ENCODE results near the gene DLG2. TPM values are rescaled to one million over a fixed set of nuclear protein-coding genes. Genes with fewer than 3 reads are reported as not detected.

The DLG2 gene
- total RNA-seq, 4 donors from 2014 or later: 11.0 to 34.2 (median 19.8) TPM

DNA sequence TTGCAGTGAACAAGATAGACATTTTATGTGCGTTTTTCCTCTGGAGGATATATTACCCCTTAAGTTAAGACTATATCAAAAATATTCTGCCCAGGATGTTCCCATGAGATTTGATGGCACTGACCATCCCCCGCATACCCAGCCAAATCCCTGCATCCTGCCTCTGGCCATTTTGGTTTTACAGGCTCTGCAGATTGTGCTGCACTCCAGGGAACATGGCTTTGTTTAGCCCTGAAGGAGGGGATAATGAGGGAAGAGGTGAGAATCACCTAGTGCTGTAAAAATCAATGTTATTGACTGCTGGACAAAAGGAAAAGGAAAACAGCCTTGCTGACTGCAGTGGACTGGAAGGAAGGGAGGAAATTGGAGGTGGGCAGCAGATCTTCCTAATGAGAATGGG lies 717.4 kb downstream of the DLG2 start:
- WGBS, 2 donors (ENCODE audit: low coverage in 1 of 2): 94% methylated on average over 2 of the region's 2 CpGs
- no peaks in the 10 kb centered on the region for H3K36me3 ChIP-seq
- H3K27ac ChIP-seq: no peak overlapping the region
- TF ChIP-seq POLR2A (IDR thresholded peaks at IDR 0.05): no peak
- no peak for TF ChIP-seq POLR2AphosphoS5 (IDR thresholded peaks at IDR 0.05)
- TF ChIP-seq, protein P1, sequence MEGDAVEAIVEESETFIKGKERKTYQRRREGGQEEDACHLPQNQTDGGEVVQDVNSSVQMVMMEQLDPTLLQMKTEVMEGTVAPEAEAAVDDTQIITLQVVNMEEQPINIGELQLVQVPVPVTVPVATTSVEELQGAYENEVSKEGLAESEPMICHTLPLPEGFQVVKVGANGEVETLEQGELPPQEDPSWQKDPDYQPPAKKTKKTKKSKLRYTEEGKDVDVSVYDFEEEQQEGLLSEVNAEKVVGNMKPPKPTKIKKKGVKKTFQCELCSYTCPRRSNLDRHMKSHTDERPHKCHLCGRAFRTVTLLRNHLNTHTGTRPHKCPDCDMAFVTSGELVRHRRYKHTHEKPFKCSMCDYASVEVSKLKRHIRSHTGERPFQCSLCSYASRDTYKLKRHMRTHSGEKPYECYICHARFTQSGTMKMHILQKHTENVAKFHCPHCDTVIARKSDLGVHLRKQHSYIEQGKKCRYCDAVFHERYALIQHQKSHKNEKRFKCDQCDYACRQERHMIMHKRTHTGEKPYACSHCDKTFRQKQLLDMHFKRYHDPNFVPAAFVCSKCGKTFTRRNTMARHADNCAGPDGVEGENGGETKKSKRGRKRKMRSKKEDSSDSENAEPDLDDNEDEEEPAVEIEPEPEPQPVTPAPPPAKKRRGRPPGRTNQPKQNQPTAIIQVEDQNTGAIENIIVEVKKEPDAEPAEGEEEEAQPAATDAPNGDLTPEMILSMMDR (IDR thresholded peaks at IDR 0.05): no peak
- TF ChIP-seq EP300 (IDR thresholded peaks at IDR 0.05): no peak
- no peaks in the 10 kb centered on the region for H3K9me3 ChIP-seq
- no peaks in the 10 kb centered on the region for H3K27me3 ChIP-seq
- no peak overlapping the region for H3K4me3 ChIP-seq
- no peak for ATAC-seq
- no peaks in the 10 kb centered on the region for H3K4me1 ChIP-seq

DNA sequence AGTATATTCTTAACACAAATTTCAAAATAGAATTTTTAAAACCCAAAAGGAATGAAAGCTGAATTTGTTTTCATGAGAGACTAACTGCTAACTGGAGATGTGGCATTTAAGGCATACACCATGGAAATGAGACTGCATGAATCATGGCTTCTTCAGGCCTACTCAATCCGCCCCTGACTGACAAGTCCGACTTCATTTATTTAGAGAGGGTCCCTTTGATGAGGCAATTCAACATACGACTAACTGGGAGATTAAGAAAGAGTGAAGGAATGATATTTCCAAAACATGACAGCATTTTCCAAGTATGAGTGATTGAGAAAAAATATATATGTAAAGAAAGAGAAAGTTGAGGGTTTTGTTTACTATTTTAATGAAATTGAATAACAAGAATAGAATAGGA lies 720.1 kb downstream of the DLG2 start:
- no peak for TF ChIP-seq EP300 (IDR thresholded peaks at IDR 0.05)
- ATAC-seq: no peak
- Histone ChIP-seq H3K4me3 (no peak overlapping the region), H3K27me3 (no peaks in the 10 kb centered on the region), H3K27ac (no peak overlapping the region), H3K36me3 (no peaks in the 10 kb centered on the region), H3K4me1 (peaks cover 0 to 7% (median 0%) of the 10 kb centered on the region in 3 donors), H3K9me3 (no peaks in the 10 kb centered on the region)
- WGBS, 2 donors (ENCODE audit: low coverage in 1 of 2): 38 to 41% methylated on average over 3 of the region's 3 CpGs

DNA sequence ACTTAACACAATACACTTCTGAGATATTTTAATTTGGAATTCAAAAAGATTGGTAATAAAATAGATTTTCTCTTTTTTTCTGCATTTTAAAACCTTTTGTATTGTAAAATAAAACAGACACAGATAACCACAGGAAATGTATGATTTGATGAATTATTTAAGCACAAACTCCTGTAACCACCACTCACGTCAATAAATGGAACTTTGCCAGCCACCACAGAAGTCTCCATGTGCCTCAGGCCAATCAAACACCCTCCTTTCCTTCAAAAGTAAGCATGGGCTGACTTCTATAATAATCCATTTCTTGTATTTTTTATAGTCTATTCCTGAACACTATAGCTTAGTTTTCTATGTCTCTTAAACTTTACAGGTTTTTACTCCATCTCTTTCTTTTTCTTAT lies 721.7 kb downstream of the DLG2 start:
- no peak overlapping the region for H3K27ac ChIP-seq
- no peaks in the 10 kb centered on the region for H3K9me3 ChIP-seq
- H3K27me3 ChIP-seq: no peaks in the 10 kb centered on the region
- no peak for ATAC-seq
- TF ChIP-seq EP300 (IDR thresholded peaks at IDR 0.05) (no peak), POLR2A (IDR thresholded peaks at IDR 0.05) (no peak), POLR2AphosphoS5 (IDR thresholded peaks at IDR 0.05) (no peak)
- TF ChIP-seq, protein P1 (IDR thresholded peaks at IDR 0.05): no peak
- peaks cover 0 to 8% (median 0%) of the 10 kb centered on the region in 3 donors for H3K4me1 ChIP-seq
- H3K36me3 ChIP-seq: no peaks in the 10 kb centered on the region
- 0 to 11% methylated on average over 1 of the region's 1 CpG for WGBS, 2 donors (ENCODE audit: low coverage in 1 of 2)
- no peak overlapping the region for H3K4me3 ChIP-seq

DNA sequence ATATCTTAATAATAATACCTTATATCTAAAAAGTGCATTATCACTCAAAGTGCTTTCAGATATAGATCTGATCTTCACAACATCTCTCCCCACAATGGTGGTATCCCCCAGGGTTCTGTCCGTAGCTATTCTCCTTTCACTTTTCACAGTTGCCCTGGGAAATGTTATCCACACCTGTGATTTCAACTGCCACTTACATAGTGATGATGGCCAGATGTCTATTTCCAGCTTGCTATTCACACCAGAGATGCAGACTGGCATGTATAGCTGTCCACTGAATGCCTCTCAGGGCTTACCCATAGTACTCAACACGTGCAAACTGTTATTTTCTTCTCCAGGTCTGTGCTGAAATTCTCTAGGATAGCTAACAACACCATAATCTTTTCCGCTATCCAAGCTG lies 724.7 kb downstream of the DLG2 start:
- H3K9me3 ChIP-seq: no peaks in the 10 kb centered on the region
- no peaks in the 10 kb centered on the region for H3K27me3 ChIP-seq
- no peak for ATAC-seq
- peaks cover 0 to 8% (median 0%) of the 10 kb centered on the region in 3 donors for H3K4me1 ChIP-seq
- TF ChIP-seq, protein P1 (IDR thresholded peaks at IDR 0.05): no peak
- TF ChIP-seq POLR2A (IDR thresholded peaks at IDR 0.05) (no peak), EP300 (IDR thresholded peaks at IDR 0.05) (no peak), POLR2AphosphoS5 (IDR thresholded peaks at IDR 0.05) (no peak)
- no peak overlapping the region for H3K4me3 ChIP-seq
- no peak overlapping the region for H3K27ac ChIP-seq
- WGBS, 2 donors (ENCODE audit: low coverage in 1 of 2): 55 to 74% methylated on average over 3 of the region's 3 CpGs
- H3K36me3 ChIP-seq: no peaks in the 10 kb centered on the region

DNA sequence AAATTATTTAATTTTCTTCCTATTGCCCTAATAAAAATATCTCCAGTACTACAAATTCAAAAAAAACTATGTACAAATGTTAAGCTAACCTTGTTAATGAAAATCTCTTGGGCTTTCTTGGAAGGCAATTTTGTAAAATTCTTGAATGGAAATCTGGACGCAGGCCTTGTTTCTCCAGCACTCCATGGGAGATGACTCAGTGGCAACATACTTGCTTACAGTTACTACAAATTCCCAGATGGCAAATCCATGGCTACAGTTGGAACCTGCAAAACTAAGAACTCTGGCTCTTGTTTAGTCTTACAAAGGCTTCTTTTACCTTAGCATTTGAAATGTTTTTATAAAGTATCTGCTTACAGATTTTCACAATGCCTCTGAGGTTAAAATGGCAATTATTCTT lies 725.2 kb downstream of the DLG2 start:
- Histone ChIP-seq H3K36me3 (no peaks in the 10 kb centered on the region), H3K4me1 (peaks cover 0 to 8% (median 0%) of the 10 kb centered on the region in 3 donors), H3K27me3 (no peaks in the 10 kb centered on the region), H3K9me3 (no peaks in the 10 kb centered on the region), H3K27ac (no peak overlapping the region), H3K4me3 (no peak overlapping the region)
- WGBS, 2 donors (ENCODE audit: low coverage in 1 of 2): 7 to 29% methylated on average over 1 of the region's 1 CpG
- TF ChIP-seq EP300 (IDR thresholded peaks at IDR 0.05) (no peak), POLR2AphosphoS5 (IDR thresholded peaks at IDR 0.05) (no peak), POLR2A (IDR thresholded peaks at IDR 0.05) (no peak)
- TF ChIP-seq, protein P1 (IDR thresholded peaks at IDR 0.05): no peak
- ATAC-seq: no peak
